ENCODE measurements around the gene NAV2.
"Not testable (repeated sequence)": the region's sequence is repeated elsewhere in the genome, so short reads cannot be mapped to it uniquely, and the experiment has no call there.

NAV2 gene

DNA sequence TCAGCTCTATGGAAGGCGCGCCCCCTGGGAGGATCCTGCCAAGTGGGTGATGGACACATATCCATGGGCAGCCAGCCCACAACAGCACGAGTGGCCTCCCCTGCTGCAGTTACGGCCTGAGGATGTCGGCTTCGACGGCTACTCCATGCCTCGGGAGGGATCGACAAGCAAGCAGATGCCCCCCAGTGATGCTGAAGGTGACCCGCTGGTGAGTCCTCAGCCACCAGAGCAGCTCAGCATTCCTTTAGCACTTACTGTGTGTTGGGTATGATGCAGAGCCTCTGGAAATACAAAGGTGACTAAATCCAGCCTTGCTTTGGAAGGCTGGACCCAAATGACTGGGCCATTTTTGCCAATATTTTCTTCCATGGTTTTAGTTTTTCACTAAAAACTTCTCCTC is 402.0 kb downstream of the NAV2 start:
- H3K9ac ChIP-seq (ENCODE audit: low read depth, low read length) = no peak overlapping the region
- WGBS = 96% methylated on average over 10 of the region's 10 CpGs
- no peaks in the 10 kb centered on the region for H3K9me3 ChIP-seq (ENCODE audit: insufficient read depth, low read depth, low read length)
- H3K4me1 ChIP-seq (ENCODE audit: insufficient read depth, low read length) = no peaks in the 10 kb centered on the region; the same call in 1 of the 2 replicates
- H3K27me3 ChIP-seq (ENCODE audit: insufficient read depth, low read length) = no peaks in the 10 kb centered on the region
- H3K27ac ChIP-seq (ENCODE audit: low read depth, low read length) = no peak overlapping the region
- H3K36me3 ChIP-seq (ENCODE audit: insufficient read depth, low read length) = peaks cover 92% of the 10 kb centered on the region
- no peak overlapping the region for H3K4me3 ChIP-seq (ENCODE audit: low read length)

- 0% methylated on average over 1 of the region's 1 CpG for WGBS
- Histone ChIP-seq H3K36me3 (ENCODE audit: insufficient read depth, low read length) (peaks cover 88% of the 10 kb centered on the region), H3K4me3 (ENCODE audit: low read length) (no peak overlapping the region), H3K27me3 (ENCODE audit: insufficient read depth, low read length) (no peaks in the 10 kb centered on the region), H3K27ac (ENCODE audit: low read depth, low read length) (no peak overlapping the region), H3K9ac (ENCODE audit: low read depth, low read length) (no peak overlapping the region), H3K4me1 (ENCODE audit: insufficient read depth, low read length) (no peaks in the 10 kb centered on the region; the same call in 1 of the 2 replicates), H3K9me3 (ENCODE audit: insufficient read depth, low read depth, low read length) (no peaks in the 10 kb centered on the region)
These were observed 404.2 kb downstream of the NAV2 start for GRCh38 chr11:20116825-20117224.

- Histone ChIP-seq H3K27me3 (ENCODE audit: insufficient read depth, low read length) (no peaks in the 10 kb centered on the region), H3K9me3 (ENCODE audit: insufficient read depth, low read depth, low read length) (no peaks in the 10 kb centered on the region), H3K36me3 (ENCODE audit: insufficient read depth, low read length) (peaks cover 84% of the 10 kb centered on the region), H3K27ac (ENCODE audit: low read depth, low read length) (no peak overlapping the region), H3K4me3 (ENCODE audit: low read length) (no peak overlapping the region), H3K4me1 (ENCODE audit: insufficient read depth, low read length) (no peaks in the 10 kb centered on the region), H3K9ac (ENCODE audit: low read depth, low read length) (no peak overlapping the region)
- 89% methylated on average over 5 of the region's 5 CpGs for WGBS
These were observed 404.7 kb downstream of the NAV2 start for GRCh38 chr11:20117291-20117690.

DNA sequence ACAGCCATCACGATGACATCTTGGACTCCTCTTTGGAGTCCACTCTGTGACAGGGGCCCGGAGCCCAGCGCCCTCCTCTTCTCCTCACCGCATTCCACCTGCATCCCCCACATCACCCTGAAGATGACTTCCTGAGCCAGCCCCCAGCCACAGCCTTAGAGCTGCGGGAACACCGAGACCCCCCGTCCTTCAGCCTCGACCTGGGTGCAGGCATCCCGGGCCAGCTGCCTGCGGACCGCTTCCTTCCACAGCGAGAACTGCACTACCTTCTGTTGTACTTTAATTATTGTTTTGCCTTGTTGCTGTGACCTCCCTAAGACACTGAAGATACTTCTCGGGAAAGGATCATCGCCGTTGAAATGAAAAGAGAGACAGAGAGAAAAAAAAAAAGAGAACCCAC is 405.6 kb downstream of the NAV2 start:
- Histone ChIP-seq H3K9ac (ENCODE audit: low read depth, low read length) (no peak overlapping the region), H3K36me3 (ENCODE audit: insufficient read depth, low read length) (peaks cover 75% of the 10 kb centered on the region), H3K4me3 (ENCODE audit: low read length) (no peak overlapping the region), H3K9me3 (ENCODE audit: insufficient read depth, low read depth, low read length) (no peaks in the 10 kb centered on the region), H3K4me1 (ENCODE audit: insufficient read depth, low read length) (no peaks in the 10 kb centered on the region), H3K27me3 (ENCODE audit: insufficient read depth, low read length) (no peaks in the 10 kb centered on the region), H3K27ac (ENCODE audit: low read depth, low read length) (no peak overlapping the region)
- WGBS = 97% methylated on average over 15 of the region's 15 CpGs

DNA sequence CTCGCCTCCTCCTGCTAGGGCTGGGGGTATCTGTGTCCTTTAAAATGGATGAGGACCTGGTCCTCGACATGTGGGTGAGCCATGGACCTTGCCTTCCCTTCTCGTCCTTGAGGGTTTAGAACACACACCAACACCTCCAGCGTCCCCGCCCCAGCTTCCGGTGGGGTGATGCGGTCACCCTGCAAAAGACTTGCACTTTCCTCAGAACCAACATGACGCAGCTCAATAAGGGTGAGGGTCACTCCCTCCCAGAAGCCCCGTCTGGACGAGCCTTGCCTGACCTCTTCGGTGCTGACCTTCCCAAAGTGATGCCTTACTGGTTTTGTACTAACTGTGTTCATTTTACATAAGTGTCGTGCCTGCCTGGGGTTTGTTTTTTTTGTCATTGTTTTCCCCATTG is 406.7 kb downstream of the NAV2 start:
- Histone ChIP-seq H3K9ac (ENCODE audit: low read depth, low read length) (no peak overlapping the region), H3K4me1 (ENCODE audit: insufficient read depth, low read length) (no peaks in the 10 kb centered on the region), H3K27me3 (ENCODE audit: insufficient read depth, low read length) (no peaks in the 10 kb centered on the region), H3K36me3 (ENCODE audit: insufficient read depth, low read length) (peaks cover 64% of the 10 kb centered on the region), H3K9me3 (ENCODE audit: insufficient read depth, low read depth, low read length) (no peaks in the 10 kb centered on the region), H3K4me3 (ENCODE audit: low read length) (no peak overlapping the region), H3K27ac (ENCODE audit: low read depth, low read length) (no peak overlapping the region)
- 97% methylated on average over 11 of the region's 12 CpGs for WGBS

- H3K9me3 ChIP-seq (ENCODE audit: insufficient read depth, low read depth, low read length) = no peaks in the 10 kb centered on the region
- no peak overlapping the region for H3K4me3 ChIP-seq (ENCODE audit: low read length)
- H3K4me1 ChIP-seq (ENCODE audit: insufficient read depth, low read length) = no peaks in the 10 kb centered on the region
- H3K27ac ChIP-seq (ENCODE audit: low read depth, low read length) = no peak overlapping the region
- H3K27me3 ChIP-seq (ENCODE audit: insufficient read depth, low read length) = no peaks in the 10 kb centered on the region
- no peak overlapping the region for H3K9ac ChIP-seq (ENCODE audit: low read depth, low read length)
- peaks cover 54% of the 10 kb centered on the region for H3K36me3 ChIP-seq (ENCODE audit: insufficient read depth, low read length)
- over 99% methylated on average over 7 of the region's 7 CpGs for WGBS
These were observed 407.7 kb downstream of the NAV2 start for GRCh38 chr11:20120134-20120925.

- no peaks in the 10 kb centered on the region for H3K27me3 ChIP-seq (ENCODE audit: insufficient read depth, low read length)
- no peaks in the 10 kb centered on the region for H3K9me3 ChIP-seq (ENCODE audit: insufficient read depth, low read depth, low read length)
- peaks cover 38% of the 10 kb centered on the region for H3K36me3 ChIP-seq (ENCODE audit: insufficient read depth, low read length)
- no peak overlapping the region for H3K9ac ChIP-seq (ENCODE audit: low read depth, low read length)
- H3K4me1 ChIP-seq (ENCODE audit: insufficient read depth, low read length) = no peaks in the 10 kb centered on the region
- H3K4me3 ChIP-seq (ENCODE audit: low read length) = no peak overlapping the region
- WGBS = 90% methylated on average over 2 of the region's 3 CpGs
- H3K27ac ChIP-seq (ENCODE audit: low read depth, low read length) = no peak overlapping the region
These were observed 409.5 kb downstream of the NAV2 start for GRCh38 chr11:20122131-20122530.

DNA sequence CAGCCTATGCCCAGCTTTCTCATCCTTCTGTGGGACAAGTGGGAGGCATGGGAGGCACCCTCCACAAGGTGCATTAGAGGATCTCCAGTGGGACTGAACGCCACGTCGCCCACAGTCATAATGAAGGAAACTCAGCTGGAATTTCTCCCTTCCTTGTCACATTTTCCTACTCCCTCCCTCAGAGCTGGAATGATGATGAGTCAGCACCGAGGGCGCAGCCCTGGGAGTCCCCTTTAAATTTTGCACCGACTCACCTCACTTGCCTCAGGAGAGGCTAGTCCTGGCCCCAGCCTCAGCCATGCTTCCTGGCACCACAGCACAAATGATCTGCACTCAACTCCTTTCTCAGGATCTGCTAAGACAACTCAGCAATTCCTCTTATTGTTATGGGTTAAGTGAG is 413.3 kb downstream of the NAV2 start:
- 79% methylated on average over 6 of the region's 6 CpGs for WGBS
- peaks cover 7% of the 10 kb centered on the region; the same call in 1 of the 2 replicates for H3K27me3 ChIP-seq (ENCODE audit: insufficient read depth, low read length)
- no peaks in the 10 kb centered on the region for H3K4me1 ChIP-seq (ENCODE audit: insufficient read depth, low read length)
- H3K9me3 ChIP-seq (ENCODE audit: insufficient read depth, low read depth, low read length) = no peaks in the 10 kb centered on the region
- H3K36me3 ChIP-seq (ENCODE audit: insufficient read depth, low read length) = 0 out of 2 replicates have a peak, but pooled peaks cover under 1% of the 10 kb centered on the region
- H3K9ac ChIP-seq (ENCODE audit: low read depth, low read length) = no peak overlapping the region
- H3K4me3 ChIP-seq (ENCODE audit: low read length) = no peak overlapping the region
- no peak overlapping the region for H3K27ac ChIP-seq (ENCODE audit: low read depth, low read length)

DNA sequence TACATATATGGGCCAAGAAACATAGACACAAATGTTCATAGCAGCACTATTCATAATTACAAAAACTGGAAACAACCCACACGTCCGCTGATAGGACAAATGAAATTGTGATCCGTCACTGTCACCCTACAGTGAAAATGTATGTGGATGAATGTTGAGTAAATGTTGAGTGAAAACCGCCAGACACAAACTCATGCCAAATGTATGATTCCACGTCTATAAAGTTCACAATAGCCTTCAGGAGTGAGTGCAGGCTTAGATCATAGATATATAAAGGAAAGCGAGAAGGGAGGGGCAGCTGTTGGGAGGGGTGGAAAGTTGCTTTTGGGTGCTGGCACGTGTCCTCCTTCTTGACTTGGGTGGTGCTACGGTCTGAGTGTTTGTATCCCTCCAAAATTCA is 414.1 kb downstream of the NAV2 start:
- Histone ChIP-seq H3K27me3 (ENCODE audit: insufficient read depth, low read length) (peaks cover 14% of the 10 kb centered on the region), H3K4me3 (ENCODE audit: low read length) (no peak overlapping the region), H3K4me1 (ENCODE audit: insufficient read depth, low read length) (no peaks in the 10 kb centered on the region), H3K9me3 (ENCODE audit: insufficient read depth, low read depth, low read length) (no peaks in the 10 kb centered on the region), H3K9ac (ENCODE audit: low read depth, low read length) (no peak overlapping the region), H3K36me3 (ENCODE audit: insufficient read depth, low read length) (no peaks in the 10 kb centered on the region), H3K27ac (ENCODE audit: low read depth, low read length) (no peak overlapping the region)
- 85% methylated on average over 7 of the region's 8 CpGs for WGBS

DNA sequence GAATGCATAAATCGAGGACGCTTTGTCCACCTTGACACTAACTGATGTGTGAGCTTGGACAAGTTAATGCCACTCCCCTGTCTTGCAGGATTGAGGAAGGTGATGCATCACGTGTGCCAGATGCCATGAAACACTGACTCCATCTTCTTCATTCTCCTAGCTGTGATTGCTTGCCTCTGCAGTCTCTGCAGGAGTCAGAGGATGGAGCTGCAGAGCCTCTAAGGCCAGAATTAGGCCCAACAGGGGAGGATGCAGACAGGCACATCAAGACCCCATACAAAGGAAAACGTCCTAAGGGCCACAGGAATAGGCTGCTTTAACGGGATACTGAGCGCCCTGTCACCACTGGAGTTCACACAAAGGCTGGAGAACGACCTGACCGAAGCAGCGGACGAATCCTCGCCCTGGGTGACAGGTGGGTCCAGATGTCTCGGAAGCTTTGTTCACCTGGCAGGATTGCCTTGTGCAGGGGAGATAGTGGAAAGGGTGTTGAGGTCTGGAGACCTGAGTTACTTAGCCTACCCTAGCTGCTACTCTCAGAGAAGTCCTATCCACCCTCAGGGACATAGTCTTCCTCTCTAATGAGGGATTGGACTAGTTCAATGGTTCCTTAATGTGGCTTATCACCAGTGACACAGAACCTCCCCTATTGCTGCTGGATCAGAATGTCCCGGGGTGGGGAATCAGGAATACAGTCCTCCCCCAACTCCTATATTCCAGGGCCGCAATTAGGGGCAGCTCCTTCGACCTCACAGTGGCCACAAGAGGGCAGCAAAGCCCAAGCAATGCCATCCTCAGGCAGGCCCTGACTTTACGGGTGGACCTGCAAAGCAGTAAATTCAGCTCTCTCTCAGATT is 415.3 kb downstream of the NAV2 start:
- H3K36me3 ChIP-seq (ENCODE audit: insufficient read depth, low read length) = no peaks in the 10 kb centered on the region
- H3K9me3 ChIP-seq (ENCODE audit: insufficient read depth, low read depth, low read length) = no peaks in the 10 kb centered on the region
- no peak overlapping the region for H3K9ac ChIP-seq (ENCODE audit: low read depth, low read length)
- peaks cover 22% of the 10 kb centered on the region for H3K27me3 ChIP-seq (ENCODE audit: insufficient read depth, low read length)
- no peak overlapping the region for H3K4me3 ChIP-seq (ENCODE audit: low read length)
- no peaks in the 10 kb centered on the region for H3K4me1 ChIP-seq (ENCODE audit: insufficient read depth, low read length)
- no peak overlapping the region for H3K27ac ChIP-seq (ENCODE audit: low read depth, low read length)
- 70% methylated on average over 16 of the region's 16 CpGs for WGBS

- H3K27ac ChIP-seq (ENCODE audit: low read depth, low read length); H3K4me3 ChIP-seq (ENCODE audit: low read length); H3K36me3 ChIP-seq (ENCODE audit: insufficient read depth, low read length); H3K9me3 ChIP-seq (ENCODE audit: insufficient read depth, low read depth, low read length); H3K4me1 ChIP-seq (ENCODE audit: insufficient read depth, low read length); H3K9ac ChIP-seq (ENCODE audit: low read depth, low read length): not testable (repeated sequence)
- 84% methylated on average over 7 of the region's 7 CpGs for WGBS
- H3K27me3 ChIP-seq (ENCODE audit: insufficient read depth, low read length) = peaks cover 22% of the 10 kb centered on the region
These were observed 415.8 kb downstream of the NAV2 start for GRCh38 chr11:20128528-20128825.
